ENCODE data around the gene GLIPR1L2. TPM values are rescaled to one million over a fixed set of nuclear protein-coding genes. Genes with fewer than 3 reads are reported as not detected.
"Not testable (repeated sequence)": the region's sequence is repeated elsewhere in the genome, so short reads cannot be mapped to it uniquely, and the experiment has no call there.

The GLIPR1L2 gene
- total RNA-seq, 1 donor from 2014 or later = 2.3 TPM

DNA sequence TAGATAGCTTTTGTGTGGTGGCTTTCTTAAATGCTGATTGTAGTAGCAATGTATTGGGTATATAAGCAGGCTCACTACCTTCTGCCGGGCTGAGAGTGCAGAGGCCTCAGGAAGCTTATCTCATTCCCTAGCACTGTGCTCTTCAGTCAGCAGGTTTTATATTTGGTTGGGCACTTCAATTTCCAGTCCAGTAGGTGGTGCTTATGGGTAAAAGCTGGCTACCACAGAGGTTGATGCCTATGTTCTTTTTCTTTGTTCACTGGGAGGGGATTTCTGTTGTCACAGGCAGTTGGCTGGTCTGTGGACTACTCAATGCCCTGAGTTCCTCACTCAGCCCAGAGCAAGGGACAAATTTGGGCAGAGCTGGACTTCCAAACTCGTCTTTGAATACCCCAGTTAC, 46.7 kb downstream of the GLIPR1L2 start:
- no peak for DNase-seq

DNA sequence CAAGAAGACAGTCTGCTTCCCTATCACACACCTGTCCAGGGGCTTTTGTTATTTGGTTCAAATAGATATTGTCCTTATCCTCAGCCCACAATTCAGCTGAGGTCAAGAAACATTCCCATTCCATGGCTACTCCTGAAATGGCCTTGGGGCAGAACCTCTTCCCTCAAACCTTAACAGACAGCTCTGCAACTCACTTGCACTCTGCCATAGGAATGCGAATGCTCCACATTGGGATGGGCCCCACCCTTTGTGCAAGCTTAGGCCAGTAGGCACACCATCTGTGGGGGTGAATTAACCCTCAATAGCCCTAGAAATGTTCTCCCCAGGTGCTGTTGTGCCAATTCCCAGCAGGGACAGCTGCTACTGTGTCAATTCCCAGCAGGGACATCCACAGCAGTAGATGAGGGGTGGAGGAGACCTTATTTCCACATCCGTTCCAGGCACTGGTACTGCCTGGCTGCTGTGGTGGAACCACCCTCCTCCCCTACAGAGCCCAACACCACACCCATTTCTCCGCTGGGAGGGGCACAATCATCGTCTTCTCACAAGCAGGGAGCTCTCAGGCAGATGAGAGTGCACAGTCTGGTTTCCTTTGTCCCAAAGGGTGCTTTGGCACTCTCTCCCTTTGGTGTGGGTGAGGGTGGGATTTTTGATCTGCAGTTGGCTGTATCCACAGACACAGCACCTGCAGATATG, 47.3 kb downstream of the GLIPR1L2 start:
- DNase-seq = no peak

DNA sequence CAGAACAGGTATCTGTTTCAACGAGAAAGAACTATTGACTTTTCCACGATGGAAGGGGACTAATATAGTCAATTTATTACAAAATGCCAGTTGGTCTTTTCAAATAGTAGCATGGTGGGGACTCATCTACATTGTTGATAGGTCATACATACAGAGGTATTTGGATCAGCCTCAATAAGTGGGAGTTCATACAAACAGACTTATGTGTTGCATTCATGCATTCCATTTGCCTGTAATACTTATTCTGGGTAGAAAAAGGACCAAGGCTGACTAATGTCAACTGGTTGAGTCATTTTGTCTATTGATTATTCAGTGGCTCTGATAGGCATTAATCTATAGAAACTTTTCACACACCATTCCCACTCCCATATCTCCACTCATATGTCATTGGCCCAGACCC, 48.2 kb downstream of the GLIPR1L2 start:
- DNase-seq = no peak

DNA sequence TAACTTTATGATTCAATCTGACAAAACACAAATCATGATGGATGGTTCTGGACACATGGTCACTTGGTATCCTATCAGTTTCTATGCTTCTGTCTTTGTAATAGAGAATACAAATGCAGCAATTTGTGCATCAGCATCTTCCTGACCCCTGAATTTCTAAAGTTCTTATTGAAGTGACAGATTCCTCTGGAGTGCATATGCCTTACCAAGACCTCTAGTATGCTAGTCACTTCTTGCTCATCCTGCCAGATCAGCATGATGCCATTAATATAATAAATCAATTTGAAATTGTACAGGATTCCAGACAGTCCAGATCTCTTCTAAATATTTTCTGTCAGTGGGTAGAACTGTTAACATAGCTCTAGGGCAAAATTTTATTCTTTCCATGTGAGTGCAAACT, 49.0 kb downstream of the GLIPR1L2 start:
- no peak for DNase-seq

DNA sequence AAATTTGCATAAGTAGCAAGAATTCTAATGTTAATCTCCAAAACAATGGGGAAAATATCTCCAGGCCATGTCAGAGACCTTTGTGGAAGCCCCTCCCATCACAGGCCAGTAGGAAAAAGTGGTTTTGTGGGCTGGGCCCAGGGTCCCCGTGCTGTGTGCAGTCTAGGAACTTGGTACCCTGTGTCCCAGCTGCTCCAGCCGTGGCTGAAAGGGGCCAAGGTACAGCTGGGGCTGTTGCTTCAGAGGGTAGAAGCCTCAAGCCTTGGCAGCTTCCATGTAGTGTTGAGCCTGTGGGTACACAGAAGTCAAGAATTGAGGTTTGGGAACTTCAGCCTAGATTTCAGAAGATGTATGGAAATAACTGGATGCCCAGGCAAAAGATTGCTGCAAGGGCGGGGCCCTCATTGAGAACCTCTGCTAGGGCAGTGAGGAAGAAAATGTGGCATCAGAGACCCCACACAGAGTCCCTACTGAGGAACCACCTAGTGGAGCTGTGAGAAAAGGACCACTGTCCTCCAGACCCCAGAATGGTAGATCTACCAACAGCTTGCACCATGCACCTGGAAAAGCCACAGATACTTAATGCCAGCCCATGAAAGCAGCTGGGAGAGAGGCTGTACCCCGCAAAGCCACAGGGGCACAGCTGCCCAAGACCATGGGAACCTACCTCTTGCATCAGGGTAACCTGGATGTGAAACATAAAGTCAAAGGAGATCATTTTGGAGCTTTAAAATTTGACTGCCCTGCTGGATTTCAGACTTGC, 51.0 kb downstream of the GLIPR1L2 start:
- not testable (repeated sequence) for DNase-seq

DNA sequence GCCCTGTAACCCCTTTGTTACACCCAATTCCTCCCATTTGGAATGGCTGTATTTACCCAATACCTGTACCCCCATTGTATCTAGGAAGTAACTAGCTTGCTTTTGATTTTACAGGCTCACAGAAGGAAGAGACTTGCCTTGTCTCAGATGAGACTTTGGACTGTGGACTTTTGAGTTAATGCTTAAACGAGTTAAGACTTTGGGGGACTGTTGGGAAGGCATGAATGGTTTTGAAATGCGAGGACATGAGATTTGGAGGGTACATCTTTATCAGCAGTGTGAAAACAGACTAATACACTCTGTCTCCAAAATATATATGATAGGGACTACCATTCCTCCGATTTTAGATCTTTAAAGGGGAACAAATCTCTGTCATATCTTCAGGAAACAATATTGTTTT, 51.6 kb downstream of the GLIPR1L2 start:
- not testable (repeated sequence) for DNase-seq

DNA sequence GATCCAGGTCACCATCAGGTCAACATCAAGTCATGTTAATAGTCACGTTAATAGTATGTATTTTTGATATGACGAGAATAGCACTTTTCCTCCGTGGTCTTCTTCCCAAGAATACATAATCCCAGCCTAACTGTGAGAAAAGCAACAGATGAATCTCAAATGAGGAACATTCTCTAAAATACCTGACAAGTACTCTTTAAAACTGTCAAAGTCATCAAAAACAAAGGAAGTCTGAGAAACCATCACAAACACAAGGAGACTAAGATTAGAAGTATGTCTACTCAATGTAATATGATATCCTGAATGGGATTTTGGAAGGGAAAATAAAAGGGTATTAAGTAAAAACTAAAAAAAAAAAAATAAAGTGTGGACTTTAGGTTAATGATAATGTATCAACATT, 52.8 kb downstream of the GLIPR1L2 start:
- DNase-seq = no peak

DNA sequence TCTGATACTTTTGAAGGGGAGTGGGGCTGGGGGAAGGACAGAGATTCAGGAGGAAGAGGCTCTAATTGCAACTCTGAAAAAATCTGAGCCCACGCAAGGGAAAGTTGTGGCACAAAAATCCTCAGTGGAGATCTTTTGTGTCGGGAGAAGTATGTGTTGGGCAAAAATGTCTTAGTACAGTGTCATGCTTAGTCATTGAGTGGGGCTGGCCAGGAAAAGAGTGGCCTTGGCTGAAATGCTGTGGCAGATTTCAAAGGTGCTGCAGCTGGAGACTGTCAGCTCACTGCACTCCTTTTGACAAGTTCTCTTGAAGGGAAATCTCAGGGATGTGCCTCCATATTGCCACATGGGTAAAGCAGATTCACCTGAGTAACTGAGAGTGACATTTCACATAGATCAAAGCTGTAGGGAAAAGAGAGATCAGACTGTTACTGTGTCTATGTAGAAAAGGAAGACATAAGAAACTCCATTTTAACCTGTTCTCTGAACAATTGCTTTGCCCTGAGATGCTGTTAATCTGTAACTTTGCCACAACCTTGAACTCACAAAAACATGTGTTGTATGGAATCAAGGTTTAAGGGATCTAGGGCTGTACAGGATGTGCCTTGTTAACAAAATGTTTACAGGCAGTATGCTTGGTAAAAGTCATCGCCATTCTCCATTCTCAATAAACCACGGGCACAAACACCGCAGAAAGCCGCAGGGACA, 53.7 kb downstream of the GLIPR1L2 start:
- DNase-seq = no peak

DNA sequence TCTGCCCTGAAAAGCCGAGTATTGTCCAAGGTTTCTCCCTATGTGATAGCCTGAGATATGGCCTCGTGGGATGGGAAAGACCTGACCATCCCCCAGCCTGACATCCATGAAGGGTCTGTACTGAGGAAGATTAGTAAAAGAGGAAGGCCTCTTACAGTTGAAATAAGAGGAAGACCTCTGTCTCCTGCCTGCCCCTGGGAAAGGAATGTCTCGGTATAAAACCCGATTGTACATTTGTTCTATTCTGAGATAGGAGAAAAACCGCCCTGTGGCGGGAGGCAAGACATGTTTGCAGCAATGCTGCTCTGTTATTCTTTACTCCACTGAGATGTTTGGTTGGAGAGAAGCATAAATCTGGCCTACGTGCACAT, 54.2 kb downstream of the GLIPR1L2 start:
- DNase-seq = not testable (repeated sequence)

DNA sequence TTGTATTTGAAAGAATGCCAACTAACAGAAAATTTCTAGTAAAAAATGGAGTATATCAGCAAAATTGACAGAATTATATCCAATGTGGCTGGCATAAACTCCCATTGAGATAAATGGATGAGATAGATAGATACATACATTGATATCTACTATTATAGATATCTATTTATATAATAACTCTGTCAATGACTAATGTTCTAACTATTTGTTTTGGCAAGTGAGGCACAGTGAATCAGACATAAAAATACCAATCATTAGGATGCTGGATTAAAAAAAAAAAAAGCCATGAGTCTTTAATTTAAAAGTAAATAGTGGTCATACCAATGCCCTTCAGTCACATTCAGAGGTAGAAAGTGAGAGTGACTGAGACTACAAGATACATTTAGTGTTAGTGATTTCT, 56.0 kb downstream of the GLIPR1L2 start:
- no peak for DNase-seq

DNA sequence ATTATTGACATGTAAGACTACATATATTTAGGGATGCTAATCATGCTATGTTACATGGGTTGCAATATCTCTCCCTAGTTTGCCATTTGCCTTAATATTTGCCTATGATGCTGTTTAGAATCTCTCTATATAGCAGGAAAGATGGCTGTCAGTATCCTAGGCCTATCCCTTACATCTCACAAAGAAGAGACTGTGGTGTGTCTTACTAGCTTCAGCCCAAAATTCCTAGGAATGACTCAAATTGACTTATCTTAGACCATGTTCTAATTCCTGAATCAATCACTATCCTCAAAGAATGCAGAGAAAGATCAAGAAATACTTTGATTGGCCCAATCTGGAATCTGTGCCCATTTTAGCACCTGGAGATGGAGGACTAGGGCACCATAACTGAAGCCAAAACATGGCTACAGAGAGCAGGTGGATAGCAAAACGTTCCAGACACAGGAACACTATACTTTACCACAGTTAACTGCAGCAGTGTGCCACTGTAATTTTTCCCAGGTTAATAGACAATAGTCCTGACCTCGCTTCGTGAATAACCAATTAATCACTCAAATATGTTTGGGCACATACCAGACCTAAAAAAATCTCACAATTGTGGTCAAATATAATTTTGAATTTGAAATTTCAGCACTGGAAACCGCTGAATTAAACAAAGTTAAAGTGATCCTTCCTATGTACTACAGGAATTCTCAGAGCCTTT, 57.0 kb downstream of the GLIPR1L2 start:
- no peak for DNase-seq

DNA sequence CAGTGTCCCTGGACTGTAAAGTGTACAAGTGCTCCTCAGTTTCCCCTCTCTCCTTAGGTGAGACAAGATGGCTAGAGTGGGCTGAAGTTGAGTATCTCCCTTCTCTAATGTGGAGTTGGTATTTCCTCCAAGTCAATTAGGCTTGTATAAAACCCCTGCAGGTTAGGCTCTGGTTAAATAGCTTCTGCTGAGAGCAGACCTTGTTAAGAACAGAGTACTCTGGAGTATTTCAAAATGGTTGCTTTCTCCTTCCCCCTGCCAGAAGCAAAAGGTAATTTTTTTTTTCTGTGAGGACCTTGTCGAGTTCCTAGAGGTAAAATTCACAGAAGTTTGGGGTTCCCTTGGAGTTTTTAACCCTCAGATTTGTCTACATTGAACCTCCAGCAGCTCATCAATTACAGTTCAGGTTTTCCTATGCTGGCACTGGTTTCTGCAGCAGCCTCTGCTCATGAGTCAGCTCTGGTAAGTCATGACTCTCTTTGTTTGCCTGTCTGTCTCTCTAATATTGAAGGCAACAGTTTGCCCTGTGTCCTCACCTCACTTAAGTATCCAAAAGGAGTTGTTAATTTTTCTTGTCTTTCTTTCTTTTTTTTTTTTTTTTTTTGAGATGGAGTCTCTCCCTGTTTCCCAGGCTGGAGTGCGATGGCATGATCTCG, 61.9 kb downstream of the GLIPR1L2 start:
- DNase-seq = no peak

DNA sequence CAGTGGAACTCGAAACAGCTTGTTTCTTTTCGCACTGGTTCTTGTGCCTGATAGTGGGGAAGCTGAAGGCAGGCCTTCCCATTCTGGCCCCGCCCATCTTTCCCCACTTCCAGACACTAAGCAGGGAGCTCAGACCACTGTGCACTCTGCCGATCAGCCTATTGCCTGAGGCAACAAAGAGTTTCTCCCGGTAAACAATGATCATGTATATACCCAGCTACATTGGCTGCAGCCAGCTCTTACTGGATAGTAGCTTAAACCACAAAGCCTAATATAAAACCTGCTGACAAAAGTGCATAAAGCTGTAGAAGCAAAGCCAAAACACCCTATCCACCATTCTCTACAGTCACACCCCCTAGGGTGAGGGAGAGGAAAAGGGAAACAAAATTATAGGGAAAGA, 65.0 kb downstream of the GLIPR1L2 start:
- no peak for DNase-seq

DNA sequence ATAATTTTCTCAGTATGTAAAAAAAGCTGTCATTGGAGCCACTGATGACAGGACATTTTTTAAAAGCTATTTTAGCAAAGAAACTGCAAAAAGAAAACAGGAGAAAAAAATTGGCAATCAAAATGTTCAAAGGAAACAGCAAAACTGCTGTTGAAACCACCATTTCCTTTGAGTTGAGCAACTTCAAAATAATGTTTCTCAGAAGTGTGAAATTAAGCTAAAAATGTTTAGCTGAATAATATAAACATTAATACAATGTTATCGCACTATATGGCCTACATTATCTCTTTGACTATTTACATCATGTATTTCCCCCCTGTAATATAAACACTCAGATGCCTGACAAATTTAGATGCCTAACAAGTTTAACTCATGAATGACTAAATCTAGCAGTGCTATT, 66.3 kb downstream of the GLIPR1L2 start:
- DNase-seq = no peak

DNA sequence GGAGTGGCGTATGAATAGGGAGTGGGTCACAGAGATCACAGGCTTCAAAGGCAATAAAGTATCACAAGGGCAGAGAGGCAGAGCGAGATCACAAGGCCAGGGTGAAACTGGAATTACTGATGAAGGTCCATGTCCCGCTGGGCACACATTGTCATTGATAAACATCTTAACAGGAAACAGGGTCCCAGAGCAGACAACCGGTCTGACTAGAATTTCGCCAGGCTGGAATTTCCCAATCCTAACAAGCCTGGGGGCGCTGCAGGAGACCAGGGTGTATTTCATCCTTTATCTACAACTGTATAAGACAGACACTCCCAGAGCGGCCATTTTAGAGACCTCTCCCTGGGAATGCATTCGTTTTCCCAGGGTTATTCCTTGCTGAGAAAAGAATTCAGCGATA, 67.0 kb downstream of the GLIPR1L2 start:
- not testable (repeated sequence) for DNase-seq

DNA sequence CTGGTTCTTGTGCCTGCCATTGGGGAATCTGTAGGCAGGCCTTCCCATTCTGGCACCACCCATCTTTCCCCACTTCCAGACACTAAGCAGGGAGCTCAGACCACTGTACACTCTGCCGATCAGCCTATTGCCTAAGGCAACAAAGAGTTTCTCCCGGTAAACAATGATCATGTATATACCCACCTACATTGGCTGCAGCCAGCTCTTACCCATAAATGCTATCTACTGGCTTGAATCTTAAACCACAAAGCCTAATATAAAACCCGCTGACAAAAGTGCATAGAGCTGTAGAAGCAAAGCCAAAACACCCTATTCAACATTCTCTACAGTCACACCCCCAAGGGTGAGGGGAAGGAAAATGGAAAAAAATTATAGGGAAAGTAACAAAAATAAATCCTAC, 68.9 kb downstream of the GLIPR1L2 start:
- no peak for DNase-seq

DNA sequence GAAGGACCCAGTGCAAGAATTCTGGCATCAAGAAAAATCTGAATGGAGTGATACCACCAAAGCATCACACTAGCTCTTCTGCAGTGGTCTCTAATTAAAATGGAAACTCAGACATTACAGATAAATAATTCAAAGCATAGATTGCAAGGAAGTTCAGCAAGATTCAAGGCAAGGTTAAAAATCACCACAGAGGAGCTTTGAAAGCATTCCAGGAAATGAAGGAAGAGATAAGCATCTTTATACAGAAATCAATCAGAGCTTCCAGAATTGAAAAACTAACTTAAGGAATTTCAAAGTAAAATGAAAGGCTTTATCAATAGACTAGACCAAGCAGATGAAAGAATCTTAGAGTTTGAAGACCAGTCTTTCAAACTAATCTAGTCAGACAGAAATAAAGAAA, 69.3 kb downstream of the GLIPR1L2 start:
- no peak for DNase-seq

DNA sequence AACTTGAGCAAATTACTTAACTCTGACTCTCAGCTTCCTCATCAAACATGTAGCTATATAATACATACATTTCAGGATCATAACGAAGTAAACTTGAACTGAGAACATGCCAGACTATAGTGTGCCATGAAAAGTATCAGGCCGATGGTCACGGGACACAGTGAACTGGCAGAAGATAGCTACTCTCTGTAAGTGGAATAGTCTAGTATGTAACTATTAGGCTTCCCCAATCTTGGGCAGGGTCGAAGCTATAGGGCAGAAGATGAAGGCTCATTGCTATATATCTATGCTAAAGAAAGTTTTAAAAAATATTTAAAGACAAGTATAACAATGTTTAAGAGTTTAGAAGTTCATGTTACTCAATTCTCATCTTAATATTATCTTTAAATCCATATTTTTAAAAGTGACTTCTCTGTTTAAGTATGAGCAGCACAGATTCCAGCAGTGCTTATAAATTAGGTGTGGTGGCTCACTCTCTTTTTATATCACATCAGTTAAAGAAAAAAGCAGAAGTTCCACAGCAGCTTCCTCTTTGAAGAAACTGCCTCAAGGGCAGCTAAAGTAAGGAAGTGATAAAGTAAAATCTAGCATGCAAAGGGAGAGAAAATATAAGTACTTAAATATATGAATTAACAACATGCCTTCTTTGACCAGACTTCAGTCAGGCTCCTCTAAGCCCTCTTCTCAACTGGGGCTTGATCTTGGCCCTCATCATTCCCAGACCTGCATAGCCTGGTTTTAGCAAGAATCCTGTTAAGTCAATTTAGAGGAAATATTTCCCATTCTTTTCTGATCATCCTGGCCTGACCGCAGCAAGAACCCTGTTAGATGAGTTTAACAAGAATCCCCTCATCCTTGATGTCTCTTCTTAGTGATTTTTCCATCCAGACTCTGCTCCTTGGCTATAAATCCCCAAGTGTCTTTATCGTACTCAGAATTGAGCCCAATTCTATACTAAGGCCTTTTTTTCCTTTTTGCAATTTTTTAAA, 81.3 kb downstream of the GLIPR1L2 start:
- DNase-seq = no peak

DNA sequence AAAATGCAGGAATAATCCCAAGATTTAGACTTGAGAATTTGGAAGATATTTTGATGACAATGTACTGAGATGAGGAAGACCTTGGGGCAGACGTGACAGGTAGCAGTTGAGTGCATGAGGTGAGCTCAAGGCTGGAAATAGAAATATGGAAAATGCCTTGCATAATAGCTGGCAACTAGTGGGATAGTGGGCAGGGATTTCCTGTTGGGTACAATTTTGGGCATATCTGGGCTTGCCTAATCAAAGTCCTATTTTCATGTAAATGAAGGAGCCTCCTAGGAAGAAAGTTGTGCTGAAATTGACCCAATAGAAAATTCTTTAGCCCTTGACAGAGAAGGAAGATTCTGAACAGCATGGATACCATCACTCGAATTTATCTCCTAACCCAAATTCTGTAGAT, 83.2 kb downstream of the GLIPR1L2 start:
- no peak for DNase-seq

DNA sequence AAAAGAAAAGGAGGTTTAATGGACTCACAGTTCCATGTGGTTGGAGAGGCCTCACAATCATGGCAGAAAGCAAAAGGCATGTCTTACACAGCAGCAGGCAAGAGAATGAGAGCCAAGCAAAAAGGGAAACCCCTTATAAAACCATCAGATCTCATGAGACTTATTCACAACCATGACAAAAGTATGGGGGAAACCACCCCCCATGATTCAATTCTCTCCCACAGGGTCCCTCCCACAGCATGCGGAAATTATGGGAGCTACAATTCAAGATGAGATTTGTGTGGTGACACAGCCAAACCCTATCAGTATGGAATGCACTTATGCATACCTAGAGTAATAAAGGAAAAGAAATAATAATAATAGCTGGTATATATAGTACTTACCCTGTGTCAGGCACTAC, 85.2 kb downstream of the GLIPR1L2 start:
- DNase-seq = no peak

DNA sequence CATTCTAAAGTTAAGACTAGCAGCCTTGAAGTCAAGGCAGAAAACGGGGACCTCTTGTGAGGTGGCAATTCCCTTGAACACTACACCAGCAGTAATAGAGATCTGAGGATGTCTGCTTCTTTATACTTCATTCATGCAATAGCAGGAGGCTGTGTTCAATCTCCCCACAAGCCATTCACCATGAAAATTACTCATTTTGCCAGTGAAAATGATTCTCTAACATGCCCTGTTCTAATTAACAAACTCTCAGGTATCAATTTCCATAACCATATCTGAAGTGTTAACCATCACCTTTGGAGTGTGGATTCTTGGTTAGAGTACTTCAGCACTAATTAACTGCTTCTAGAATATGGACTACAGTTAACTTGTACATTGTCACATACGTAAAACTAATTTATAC, 86.2 kb downstream of the GLIPR1L2 start:
- DNase-seq = no peak

Measured in occipital lobe (tissue), 2 donors.